AG10803 (cell line): Measurements from ENCODE around the gene TNF.
A peak's percentile ranks its signal among the peaks of the same experiment; 100 is the strongest.

Experiments
- DNase-seq: peaks from one replicate; pipeline ENCODE4 v3.0.0; 2010; ENCODE audit warnings: low read depth
- H3K4me3 ChIP-seq: 2 replicates; pipeline ENCODE4 v1.5.1; 2011; ENCODE audit warnings: mild to moderate bottlenecking, low read length, control low read depth
- CTCF ChIP-seq: conservative IDR thresholded peaks from 2 replicates; pipeline ENCODE4 v1.5.1; 2011; ENCODE audit warnings: mild to moderate bottlenecking, low read length, control low read depth, inconsistent platforms

The TNF gene

GRCh38 chr6:31544676-31545075, 30.7 kb upstream of the TNF start:
- no peak for DNase-seq
- H3K4me3 ChIP-seq, result no peak overlapping the region
- no peak for TF ChIP-seq CTCF

- TF ChIP-seq CTCF, result no peak
- H3K4me3 ChIP-seq, result no peak overlapping the region
- no peak for DNase-seq
Measured at GRCh38 chr6:31545291-31545690, 30.1 kb upstream of the TNF start.

- peak; percentile 91 for DNase-seq
- H3K4me3 ChIP-seq, result peak within 1 kb of the TSS; percentile 66
Measured at GRCh38 chr6:31546339-31546957, 28.9 kb upstream of the TNF start, which contains the start of gene ATP6V1G2. ATP6V1G2 (minus strand) TSS chr6:31546608; CDS start chr6:31546559, 49 bp downstream.

GRCh38 chr6:31546958-31547726, 28.2 kb upstream of the TNF start, which contains the start of gene NFKBIL1:
NFKBIL1 (plus strand) TSS chr6:31547608; CDS start chr6:31547695, 87 bp downstream.
- no peak for TF ChIP-seq CTCF
- peak within 1 kb of the TSS; percentile 66 for H3K4me3 ChIP-seq
- DNase-seq, result peak; percentile 98

More at GRCh38 chr6:31546339-31546957, 28.9 kb upstream of the TNF start, which contains the start of gene ATP6V1G2:
- peak; percentile 98 for TF ChIP-seq CTCF

- peak overlapping the region; percentile 66 for H3K4me3 ChIP-seq
- DNase-seq, result no peak
- TF ChIP-seq CTCF, result no peak
Measured at GRCh38 chr6:31547727-31548543, 27.4 kb upstream of the TNF start.

GRCh38 chr6:31548544-31548873, 26.9 kb upstream of the TNF start:
- no peak for TF ChIP-seq CTCF
- peak overlapping the region; percentile 66 for H3K4me3 ChIP-seq
- no peak for DNase-seq
